HCT116 (cell line): ENCODE measurements around the gene GMEB2. TPM values are rescaled to one million over a fixed set of nuclear protein-coding genes. Genes with fewer than 3 reads are reported as not detected.
A peak's percentile ranks its signal among the peaks of the same experiment; 100 is the strongest.

Experiments used
- ATAC-seq: fragments of 200-7000 bp; cut with Tn5 transposase; 2 replicates; pipeline ENCODE4 v1.9.1; 2020; ENCODE audit warnings: mild to moderate bottlenecking, moderate library complexity
- BruUV-seq: library from RNA; stranded (reverse); fragments of 400-500 nt; replicated peaks from 2 replicates; lab custom pipeline; 2021; lab: Mats Ljungman, UMichigan
- CTCF ChIA-PET: fragments of 300-600 bp; sonication (Branson Sonifier 250); formaldehyde crosslinking; loops from one replicate; lab custom pipeline; 2021; ENCODE audit warnings: antibody characterized with exemption; lab: Charles Lee
- POLR2A ChIA-PET: fragments of 300-600, 350-600 bp; sonication (Branson Sonifier 250); formaldehyde crosslinking; loops from one replicate; lab custom pipeline; 2021; ENCODE audit warnings: antibody characterized with exemption; lab: Charles Lee
- RAD21 ChIA-PET, 2 experiments: fragments of 300-600 bp; sonication (Branson Sonifier 250); formaldehyde crosslinking; loops; one replicate each; lab custom pipeline; 2023; ENCODE audit warnings: low total read pairs in 2 of 2; ENCODE audit not compliant: uncharacterized antibody in 2 of 2, unreplicated experiment in 2 of 2, low non-redundant PET in 1 of 2; lab: Charles Lee
- DNase-seq: peaks from one replicate; pipeline ENCODE4 v3.0.0-alpha.2; 2010; ENCODE audit warnings: low read depth, low spot score
- H2AFZ ChIP-seq: fragments of 200-600 bp; shearing (Covaris generic), sonication (generic); 2 replicates; pipeline ENCODE4 v1.6.1; 2017; ENCODE audit warnings: low read depth, mixed run types, mixed read lengths, antibody characterized with exemption, low read length; ENCODE audit not compliant: poor library complexity, severe bottlenecking
- H3K27ac ChIP-seq: 2 replicates; pipeline ENCODE4 v1.5.1; 2012; ENCODE audit warnings: low read depth, low read length
- H3K27me3 ChIP-seq: fragments of 200-600 bp; sonication (generic); 2 replicates; pipeline ENCODE4 v1.6.1; 2016; ENCODE audit warnings: mixed run types, low read length, mixed read lengths; ENCODE audit not compliant: insufficient read depth
- H3K36me3 ChIP-seq, 2 experiments: fragments of 200-500 bp in 1 of 2; fragments of 200-600 bp in 1 of 2; sonication (Bioruptor generic) in 1 of 2; sonication (generic) in 1 of 2; 2 replicates each; pipeline versions ENCODE4 v1.5.1 to v1.6.1; 2014 to 2016; ENCODE audit warnings: low read length in 2 of 2, inconsistent platforms in 1 of 2, mixed read lengths in 1 of 2, mixed run types in 1 of 2; ENCODE audit not compliant: insufficient read depth in 2 of 2, control insufficient read depth in 1 of 2
- H3K4me1 ChIP-seq, 2 experiments: fragments of 200-600 bp in 1 of 2; sonication (generic) in 1 of 2; 2 replicates each; pipeline versions ENCODE4 v1.5.1 to v1.6.1; 2012 to 2017; ENCODE audit warnings: low read length in 2 of 2, inconsistent platforms in 1 of 2, mild to moderate bottlenecking in 1 of 2, mixed read lengths in 1 of 2, mixed run types in 1 of 2, moderate library complexity in 1 of 2; ENCODE audit not compliant: insufficient read depth in 2 of 2, control insufficient read depth in 1 of 2
- H3K4me2 ChIP-seq: fragments of 200-600 bp; sonication (generic); 2 replicates; pipeline ENCODE4 v1.6.1; 2017; ENCODE audit warnings: mixed run types, low read length, mixed read lengths
- H3K4me3 ChIP-seq, 2 experiments: fragments of 200-600 bp in 1 of 2; sonication (generic) in 1 of 2; replicated peaks in 1 of 2; 2 replicates each; pipeline ENCODE4 v1.5.1; 2011 to 2016; ENCODE audit warnings: low read length in 2 of 2, control low read depth in 1 of 2, low read depth in 1 of 2, mild to moderate bottlenecking in 1 of 2, mixed read lengths in 1 of 2, mixed run types in 1 of 2
- H3K79me2 ChIP-seq: fragments of 200-600 bp; sonication (generic); 2 replicates; pipeline ENCODE4 v1.6.1; 2017; ENCODE audit warnings: mild to moderate bottlenecking, mixed run types, low read length, moderate library complexity, mixed read lengths; ENCODE audit not compliant: insufficient read depth
- H3K9ac ChIP-seq: fragments of 200-600 bp; sonication (generic); 2 replicates; pipeline ENCODE4 v1.6.1; 2016; ENCODE audit warnings: low read length, mixed read lengths
- H3K9me2 ChIP-seq: fragments of 200-600 bp; sonication (generic), shearing (Covaris generic); 2 replicates; pipeline ENCODE4 v1.6.1; 2017; ENCODE audit warnings: mixed run types, mild to moderate bottlenecking, moderate library complexity; ENCODE audit not compliant: insufficient read depth
- H3K9me3 ChIP-seq, 2 experiments: fragments of 200-500 bp in 1 of 2; fragments of 200-600 bp in 1 of 2; sonication (Bioruptor generic) in 1 of 2; sonication (generic) in 1 of 2; 2 replicates each; pipeline ENCODE4 v1.6.1; 2014 to 2017; ENCODE audit warnings: low read length in 2 of 2, mixed read lengths in 2 of 2, inconsistent platforms in 1 of 2, low read depth in 1 of 2, mild to moderate bottlenecking in 1 of 2, mixed run types in 1 of 2, moderate library complexity in 1 of 2; ENCODE audit not compliant: control insufficient read depth in 1 of 2, insufficient read depth in 1 of 2
- H4K20me1 ChIP-seq: fragments of 200-600 bp; sonication (generic), shearing (Covaris generic); 2 replicates; pipeline ENCODE4 v1.6.1; 2017; ENCODE audit warnings: mixed run types, mild to moderate bottlenecking, moderate library complexity; ENCODE audit not compliant: insufficient read depth
- ATF3 ChIP-seq: IDR thresholded peaks from 2 replicates; pipeline ENCODE4 v1.6.1; 2012
- CBX3 ChIP-seq: IDR thresholded peaks from 2 replicates; pipeline ENCODE4 v1.6.1; 2012; ENCODE audit warnings: low read depth
- EGR1 ChIP-seq: IDR thresholded peaks from 2 replicates; pipeline ENCODE4 v1.6.1; 2012; ENCODE audit warnings: low read depth
- ELF1 ChIP-seq: IDR thresholded peaks from 2 replicates; pipeline ENCODE4 v1.6.1; 2012; ENCODE audit warnings: low read depth, borderline replicate concordance
- EZH2 ChIP-seq: fragments of 200-600 bp; sonication (generic); IDR thresholded peaks from 2 replicates; pipeline ENCODE4 v1.6.1; 2017; ENCODE audit warnings: antibody characterized with exemption, mixed run types
- EZH2phosphoT487 ChIP-seq: fragments of 200-600 bp; IDR thresholded peaks from 2 replicates; pipeline ENCODE4 v1.6.1; 2018; ENCODE audit warnings: antibody characterized with exemption, borderline replicate concordance
- FOSL1 ChIP-seq: IDR thresholded peaks from 2 replicates; pipeline ENCODE4 v1.6.1; 2012; ENCODE audit warnings: low read depth
- JUND ChIP-seq: IDR thresholded peaks from 2 replicates; pipeline ENCODE4 v1.6.1; 2012
- MAX ChIP-seq: IDR thresholded peaks from 2 replicates; pipeline ENCODE4 v1.6.1; 2012
- POLR2AphosphoS5 ChIP-seq: IDR thresholded peaks from 2 replicates; pipeline ENCODE4 v1.6.1; 2011; ENCODE audit warnings: mild to moderate bottlenecking, low read depth, low read length, moderate library complexity
- RAD21 ChIP-seq: IDR thresholded peaks from 2 replicates; pipeline ENCODE4 v1.6.1; 2012; ENCODE audit warnings: low read depth, mild to moderate bottlenecking
- REST ChIP-seq: IDR thresholded peaks from 2 replicates; pipeline ENCODE4 v1.6.1; 2012; ENCODE audit warnings: low read depth
- SIN3A ChIP-seq: IDR thresholded peaks from 2 replicates; pipeline ENCODE4 v1.6.1; 2012; ENCODE audit warnings: low read depth
- SP1 ChIP-seq: IDR thresholded peaks from 2 replicates; pipeline ENCODE4 v1.6.1; 2012; ENCODE audit warnings: low read depth
- SRF ChIP-seq: IDR thresholded peaks from 2 replicates; pipeline ENCODE4 v1.6.1; 2012; ENCODE audit warnings: low read depth
- TCF7L2 ChIP-seq: IDR thresholded peaks from 2 replicates; pipeline ENCODE4 v1.7.0; 2011; ENCODE audit warnings: borderline replicate concordance, inconsistent platforms; ENCODE audit not compliant: insufficient read depth, insufficient read length; ENCODE audit errors: extremely low read depth
- YY1 ChIP-seq: IDR thresholded peaks from 2 replicates; pipeline ENCODE4 v1.6.1; 2011; ENCODE audit warnings: low read length, low read depth, moderate library complexity, mild to moderate bottlenecking; ENCODE audit not compliant: insufficient replicate concordance; ENCODE audit errors: extremely low read depth
- ZFX ChIP-seq: fragments of 450-650 bp; IDR thresholded peaks from 2 replicates; pipeline ENCODE4 v1.6.1; 2017
- ZNF274 ChIP-seq: fragments of 200-500 bp; sonication (Bioruptor generic); IDR thresholded peaks from 2 replicates; pipeline ENCODE4 v1.6.1; 2014; ENCODE audit warnings: mild to moderate bottlenecking, low read depth, low read length, inconsistent platforms
- intact Hi-C: fragments of 100-400 bp; cut with micrococcal nuclease; formaldehyde crosslinking; loops from 2 replicates; pipeline ENCODE4 v1.10.0; 2022
- total RNA-seq: library from RNA; stranded (reverse); gene quantifications from one replicate; pipeline ENCODE4 v1.2.1, GENCODE V29; 2021; ENCODE audit not compliant: unreplicated experiment

The GMEB2 gene
- total RNA-seq, 1 experiment from 2014 or later = 13.9 TPM

- H3K27ac ChIP-seq = peak overlapping the region; percentile 64
- no TSS peak for BruUV-seq
Observed at GRCh38 chr20:63641146-63641791, 14.4 kb upstream of the GMEB2 start.

More at GRCh38 chr20:63641146-63641791, 14.4 kb upstream of the GMEB2 start:
- TF ChIP-seq POLR2AphosphoS5 (no peak), REST (no peak), SRF (no peak), ELF1 (no peak), EGR1 (no peak), ATF3 (no peak), MAX (no peak), RAD21 (no peak), TCF7L2 (no peak), YY1 (no peak), ZNF274 (no peak), SIN3A (no peak), FOSL1 (no peak), ZFX (no peak), EZH2phosphoT487 (no peak), SP1 (no peak), JUND (no peak), CBX3 (no peak), EZH2 (no peak)
- Histone ChIP-seq H3K79me2 (no peaks in the 10 kb centered on the region; the same call in 1 of the 2 replicates), H3K4me2 (peak overlapping the region; percentile 45), H3K9ac (no peak overlapping the region), H3K4me3 (no peak overlapping the region), H3K9me2 (no peaks in the 10 kb centered on the region), H3K27me3 (no peaks in the 10 kb centered on the region), H3K36me3 (peaks cover 0 to 8% of the 10 kb centered on the region in 2 experiments; a peak in 1 of 4 replicates), H3K4me1 (peaks cover 11 to 34% of the 10 kb centered on the region in 2 experiments), H4K20me1 (no peaks in the 10 kb centered on the region), H3K9me3 (no peaks in the 10 kb centered on the region), H2AFZ (no peak overlapping the region)
- intact Hi-C loops = loop anchor here (5.0 kb wide), 1 partner anchor 104 kb away; the partner anchor contains the start of gene PTK6
- CTCF ChIA-PET = interaction anchor here (0.6 to 1.4 kb wide), 13 partner anchors 9 to 333 kb away, joined by 3 to 12 read pairs (median 4); partner anchors contain the start of genes GMEB2, PTK6, RTEL1 and STMN3
- peak; percentile 5 for ATAC-seq
- DNase-seq = no peak
- POLR2A ChIA-PET = interaction anchor here (0.6 to 2.2 kb wide), 14 partner anchors 9 to 224 kb away, joined by 3 to 12 read pairs (median 5); partner anchors contain the start of genes HELZ2, RTEL1 and TPD52L2
- RAD21 ChIA-PET = interaction anchor here (0.6 to 1.8 kb wide), 5 partner anchors 41 to 104 kb away, joined by 3 to 14 read pairs (median 5); partner anchors contain the start of gene PTK6 (in 1 of the 2)
